Stimulated activated CD8-positive, alpha-beta memory T cell treated with anti-CD3 and anti-CD28 coated beads, Interleukin-4, amount 100 ng/mL, for 4 hours (primary cell): Measurements from ENCODE around the gene NAPA.

ENCODE experiments used
- DNase-seq, 2 donors: peaks; one replicate each; pipeline ENCODE4 v3.0.0-alpha.2; 2020; ENCODE audit warnings: low read depth in 2 of 2, low spot score in 1 of 2

Gene NAPA

DNA sequence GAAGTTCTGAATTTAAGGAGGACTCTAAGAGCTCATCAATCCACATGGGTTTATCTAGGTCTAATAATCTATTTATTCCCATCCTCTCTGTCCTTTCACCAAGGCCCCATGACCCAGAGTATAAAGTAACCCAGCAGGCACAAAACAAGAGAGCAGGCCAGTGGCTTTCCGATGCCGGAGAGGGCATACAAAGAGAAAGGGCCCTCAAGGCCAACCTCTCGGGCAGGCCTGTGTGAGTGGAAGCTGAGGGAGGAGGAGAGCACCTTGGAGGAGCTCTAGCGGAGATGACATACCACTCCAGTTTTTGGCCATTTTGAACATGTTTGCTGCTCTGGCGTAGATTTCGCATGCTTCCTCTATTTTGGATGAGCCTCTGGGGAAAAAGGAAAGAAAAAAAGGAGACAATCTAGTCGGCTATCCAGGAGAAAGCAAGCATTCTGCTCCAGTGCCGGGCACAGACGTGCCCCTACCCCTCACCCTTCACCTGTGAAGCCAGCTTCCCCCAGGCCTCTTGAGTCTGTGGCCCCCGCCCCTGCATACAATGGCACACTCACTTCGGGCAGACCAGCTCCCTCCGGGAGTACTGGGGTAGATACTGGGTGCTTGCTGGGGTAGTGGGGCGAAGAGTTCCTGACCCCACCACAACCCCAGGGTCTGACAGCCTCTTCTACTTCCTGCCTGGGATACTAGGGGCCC is 11.6 kb downstream of the NAPA start:
- no peak for DNase-seq

- DNase-seq = no peak
Measured at GRCh38 chr19:47499863-47500830, 14.7 kb downstream of the NAPA start.

DNA sequence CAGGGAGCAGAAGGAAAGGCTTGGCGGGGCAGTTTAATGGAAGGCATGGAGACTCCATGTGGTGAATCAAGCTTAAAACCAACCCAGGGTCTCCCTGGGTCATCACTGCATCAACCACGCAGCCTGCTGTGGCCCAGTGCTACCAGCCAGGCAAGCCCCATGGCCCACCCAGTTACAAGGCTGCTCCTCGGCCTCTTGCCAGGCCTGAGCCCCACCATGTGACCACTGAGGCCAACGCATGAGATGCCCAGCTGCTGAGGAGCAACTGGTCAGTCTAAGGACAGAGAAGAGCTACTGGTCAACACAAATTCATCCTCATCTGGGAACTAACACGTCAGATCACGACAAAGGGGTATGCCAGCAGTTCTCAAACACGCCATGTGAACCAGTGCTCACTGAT is 15.5 kb downstream of the NAPA start:
- no peak for DNase-seq

GRCh38 chr19:47498561-47498960 is 16.3 kb downstream of the NAPA start:
- DNase-seq = no peak

DNA sequence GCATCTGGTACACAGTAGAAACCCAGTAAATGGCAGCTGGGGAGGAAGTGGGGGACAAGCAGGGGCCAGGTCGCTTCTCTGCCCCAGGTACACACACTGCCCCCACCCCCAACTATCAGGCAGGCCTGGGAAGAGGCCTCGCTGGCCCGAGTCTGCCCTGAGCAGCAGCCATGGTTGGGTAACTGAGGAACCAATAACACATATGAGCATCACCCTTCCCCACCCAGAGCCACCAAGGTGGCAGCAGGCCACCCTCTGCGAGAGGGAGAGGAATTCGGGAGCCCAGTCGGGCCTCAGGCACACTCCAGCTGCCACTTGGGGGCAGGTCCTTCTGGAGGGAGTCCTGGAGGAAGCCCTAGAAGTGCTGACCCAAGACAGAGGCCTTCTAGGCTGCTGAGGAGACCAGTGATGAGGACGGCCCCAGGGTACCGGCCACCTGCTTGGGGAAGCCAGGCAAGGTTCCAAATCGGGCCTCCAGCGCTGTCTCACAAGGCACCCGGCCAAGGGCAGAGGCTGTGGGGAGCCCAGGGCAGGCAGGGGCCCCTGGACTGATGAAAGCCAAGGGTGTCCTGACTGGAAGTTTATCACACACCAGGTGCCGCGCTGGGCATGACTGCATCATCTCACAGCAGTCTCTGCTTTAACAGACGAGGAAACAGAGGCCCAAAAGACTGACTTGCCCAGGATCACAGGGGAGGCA is 16.9 kb downstream of the NAPA start:
- DNase-seq = no peak

- DNase-seq = no peak
Measured at GRCh38 chr19:47497050-47497766, 17.7 kb downstream of the NAPA start.

- no peak for DNase-seq
Measured at GRCh38 chr19:47495478-47496372, 19.1 kb downstream of the NAPA start.

- no peak for DNase-seq
Measured at GRCh38 chr19:47494729-47495128, 20.1 kb downstream of the NAPA start.

DNA sequence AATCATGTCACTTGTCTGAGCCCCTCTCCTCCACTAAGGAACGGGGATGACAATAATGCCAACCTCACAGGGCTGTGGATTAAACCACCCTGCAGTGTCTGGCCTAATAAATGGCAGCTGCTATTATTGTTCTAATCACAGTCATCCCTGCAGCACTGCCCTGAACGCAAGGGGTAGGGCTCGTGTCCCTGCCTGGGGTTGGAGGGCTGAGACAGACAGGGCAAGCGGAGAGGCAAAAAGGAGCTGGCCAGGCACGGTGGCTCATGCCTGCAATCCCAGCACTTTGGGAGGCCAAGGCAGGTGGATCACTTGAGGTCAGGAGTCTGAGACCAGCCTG is 20.7 kb downstream of the NAPA start:
- no peak for DNase-seq

GRCh38 chr19:47493378-47494210 is 21.3 kb downstream of the NAPA start:
- no peak for DNase-seq

DNA sequence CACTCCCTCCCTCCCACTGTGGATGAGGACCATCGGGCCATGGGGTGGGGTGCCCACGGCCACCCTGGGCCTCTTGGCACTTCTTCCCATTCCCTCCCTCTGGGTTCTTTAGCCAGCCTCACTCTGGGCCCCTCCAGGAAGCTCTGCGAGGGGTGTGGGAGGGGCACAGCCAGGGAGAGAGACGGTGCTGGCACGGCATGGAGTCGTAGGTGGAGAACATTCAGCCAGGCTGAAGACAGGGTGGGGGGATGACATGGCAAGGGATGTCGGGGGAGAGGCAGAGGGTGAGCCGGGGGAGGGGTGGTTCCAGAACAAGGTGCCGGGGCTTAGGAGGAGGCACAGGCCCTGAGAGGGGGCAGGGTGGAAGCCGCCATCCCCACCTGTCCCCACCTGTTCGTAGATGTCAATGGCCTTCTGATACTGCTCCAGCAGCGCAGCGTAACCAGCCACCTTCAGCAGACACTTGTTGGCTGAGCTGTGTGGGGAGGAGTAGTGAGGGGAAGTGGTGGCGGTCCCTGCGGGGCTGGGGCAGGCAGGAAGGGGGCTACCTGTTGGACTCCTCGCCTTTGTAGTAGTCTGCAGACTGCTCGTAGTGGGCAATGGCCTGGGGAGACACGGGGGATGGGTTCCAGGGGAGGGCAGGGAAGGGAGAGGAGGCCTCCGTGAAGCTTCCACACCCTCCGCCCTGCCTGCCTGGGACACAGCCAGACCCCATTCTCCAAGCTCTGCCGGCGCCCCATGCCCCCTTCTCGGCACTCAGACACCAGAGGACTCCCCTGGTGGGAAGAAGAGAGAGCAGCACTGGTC is 22.1 kb downstream of the NAPA start:
- DNase-seq = no peak

- no peak for DNase-seq
Measured at GRCh38 chr19:47492137-47492533, 22.7 kb downstream of the NAPA start.

GRCh38 chr19:47491358-47492136 is 23.3 kb downstream of the NAPA start:
- no peak for DNase-seq

DNA sequence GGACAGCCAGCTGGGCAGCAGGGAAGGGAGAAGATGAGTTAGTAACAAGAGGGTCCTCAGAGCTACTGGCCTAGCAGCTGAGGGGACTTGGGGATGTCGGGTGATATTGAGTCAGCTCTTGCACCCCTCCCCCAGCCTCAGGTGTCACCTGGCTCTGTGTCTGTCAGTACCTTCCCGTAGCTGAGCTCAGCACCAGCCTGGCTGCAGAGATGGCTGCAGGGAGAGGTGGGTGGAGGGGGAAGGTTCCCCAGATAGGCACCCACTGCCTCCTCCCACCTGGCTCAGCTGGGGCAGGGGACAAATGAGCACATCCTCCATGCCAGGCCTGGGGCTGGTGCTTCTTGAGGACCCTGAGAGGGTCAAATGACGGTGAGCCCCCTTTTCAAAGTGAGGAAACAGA is 24.0 kb downstream of the NAPA start:
- DNase-seq = no peak

- DNase-seq = no peak
Measured at GRCh38 chr19:47490031-47490430, 24.8 kb downstream of the NAPA start.

DNA sequence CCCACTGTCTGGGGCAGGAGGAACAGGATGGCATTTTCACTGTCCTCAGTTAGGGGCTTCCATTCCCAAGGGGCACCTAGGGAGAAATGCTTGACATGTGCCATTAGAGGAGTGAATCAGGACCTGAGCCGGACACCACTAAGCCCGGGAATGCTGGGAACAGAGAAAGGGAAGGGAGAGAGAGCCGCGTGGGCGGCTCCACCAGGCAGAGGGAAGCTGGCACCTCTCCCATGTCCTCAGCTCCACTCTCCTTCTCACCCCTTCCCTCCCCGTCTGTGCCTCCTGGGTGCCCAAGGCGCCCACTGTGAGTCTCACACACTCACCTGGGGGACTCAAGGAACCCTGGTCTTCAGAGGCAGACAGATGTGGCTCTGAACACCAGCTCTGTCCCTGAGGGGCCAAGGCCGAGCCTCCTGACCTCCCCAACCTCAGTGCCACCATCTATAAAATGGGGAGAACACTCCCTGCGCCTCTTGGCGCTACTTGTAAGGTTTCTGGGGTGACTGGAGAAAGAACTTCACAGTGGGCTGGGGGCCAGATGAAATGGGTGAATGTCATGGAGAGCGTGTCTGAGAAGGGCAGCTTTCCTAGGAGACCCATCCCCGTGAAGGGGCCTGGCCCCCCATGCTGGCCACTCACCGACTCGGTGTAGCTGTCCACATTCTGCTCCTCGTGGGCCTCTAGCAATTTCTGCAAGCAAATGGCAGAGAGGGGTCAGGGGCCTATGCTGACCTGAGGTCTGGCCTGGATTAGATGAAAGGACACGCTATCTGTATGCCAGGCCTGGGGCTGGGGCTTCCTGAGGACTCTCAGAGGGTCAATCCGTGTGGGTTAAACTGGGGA is 25.6 kb downstream of the NAPA start:
- no peak for DNase-seq
